ENCODE measurements around the gene ZC3H14.

The ZC3H14 gene

GRCh38 chr14:88607829-88608228, 45.0 kb downstream of the ZC3H14 start:
- no peak for DNase-seq (ENCODE audit: low read depth)

GRCh38 chr14:88611878-88612277, 49.0 kb downstream of the ZC3H14 start:
- no peak for DNase-seq (ENCODE audit: low read depth)

- no peak for DNase-seq (ENCODE audit: low read depth)
Observed at GRCh38 chr14:88612981-88613380, 50.1 kb downstream of the ZC3H14 start.

GRCh38 chr14:88613552-88614010, 50.7 kb downstream of the ZC3H14 start:
- no peak for DNase-seq (ENCODE audit: low read depth)

GRCh38 chr14:88614218-88614907, 51.5 kb downstream of the ZC3H14 start:
- no peak for DNase-seq (ENCODE audit: low read depth)

GRCh38 chr14:88616697-88617096, 53.9 kb downstream of the ZC3H14 start:
- no peak for DNase-seq (ENCODE audit: low read depth)

- no peak for DNase-seq (ENCODE audit: low read depth)
Observed at GRCh38 chr14:88617479-88617878, 54.6 kb downstream of the ZC3H14 start.

- DNase-seq (ENCODE audit: low read depth) = no peak
Observed at GRCh38 chr14:88618476-88618875, 55.6 kb downstream of the ZC3H14 start.

GRCh38 chr14:88621100-88621499, 58.3 kb downstream of the ZC3H14 start:
- no peak for DNase-seq (ENCODE audit: low read depth)

- no peak for DNase-seq (ENCODE audit: low read depth)
Observed at GRCh38 chr14:88625671-88626070, 62.8 kb downstream of the ZC3H14 start.

GRCh38 chr14:88628033-88628432, 65.2 kb downstream of the ZC3H14 start:
- no peak for DNase-seq (ENCODE audit: low read depth)

GRCh38 chr14:88628462-88628861, 65.6 kb downstream of the ZC3H14 start:
- DNase-seq (ENCODE audit: low read depth) = no peak

- no peak for DNase-seq (ENCODE audit: low read depth)
Observed at GRCh38 chr14:88630565-88630964, 67.7 kb downstream of the ZC3H14 start.

GRCh38 chr14:88631091-88631490, 68.3 kb downstream of the ZC3H14 start:
- no peak for DNase-seq (ENCODE audit: low read depth)

- DNase-seq (ENCODE audit: low read depth) = no peak
Observed at GRCh38 chr14:88632512-88632911, 69.7 kb downstream of the ZC3H14 start.

- no peak for DNase-seq (ENCODE audit: low read depth)
Observed at GRCh38 chr14:88639221-88639620, 76.4 kb downstream of the ZC3H14 start.

GRCh38 chr14:88660056-88660455, 97.2 kb downstream of the ZC3H14 start:
- no peak for DNase-seq (ENCODE audit: low read depth)

GRCh38 chr14:88667555-88668273, 104.9 kb downstream of the ZC3H14 start:
- peak; percentile 2 for DNase-seq (ENCODE audit: low read depth)

GRCh38 chr14:88668448-88669116, 105.7 kb downstream of the ZC3H14 start:
- no peak for DNase-seq (ENCODE audit: low read depth)

GRCh38 chr14:88669346-88669745, 106.5 kb downstream of the ZC3H14 start:
- DNase-seq (ENCODE audit: low read depth) = no peak
